NCI-H128 (cell line): ENCODE measurements around the gene ARHGEF16.

ENCODE experiments used
- DNase-seq: peaks from one replicate; lab custom pipeline; 2025; ENCODE audit not compliant: unreplicated experiment; lab: John Stamatoyannopoulos, UW

Gene ARHGEF16

DNA sequence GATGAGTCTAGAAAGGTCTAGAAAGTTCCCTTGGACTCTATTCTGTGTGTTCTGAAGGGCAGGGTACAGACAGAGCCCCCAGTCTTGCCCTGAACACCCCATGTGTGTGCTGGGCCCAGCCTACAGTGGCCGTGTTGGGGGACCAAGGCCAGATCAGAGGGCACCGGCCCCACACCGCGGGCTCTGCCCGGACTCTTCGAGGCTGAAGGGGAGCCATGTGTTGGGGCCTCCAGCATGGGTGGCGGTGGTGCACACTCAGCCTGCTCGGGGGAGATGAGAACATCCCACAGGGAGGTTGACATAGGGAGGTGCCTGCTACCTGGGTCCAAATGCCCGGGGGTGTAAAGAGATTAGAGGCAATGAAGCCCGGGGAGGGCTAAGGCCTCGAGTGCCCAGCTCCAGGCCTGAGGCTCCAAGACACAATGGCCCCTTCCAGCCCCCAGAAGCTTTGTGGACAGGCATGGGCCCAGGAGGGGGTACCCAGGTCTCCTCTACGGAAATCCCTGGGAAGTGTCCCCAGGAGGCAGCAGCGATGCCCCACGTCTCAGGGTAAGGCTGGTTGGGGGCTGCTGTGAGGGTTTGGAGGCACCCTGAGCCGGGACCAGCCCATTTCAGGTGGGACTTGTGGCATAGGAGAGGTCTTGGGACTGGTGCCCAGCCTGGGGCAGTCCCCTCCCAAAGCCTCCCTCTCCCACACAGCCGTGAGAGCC lies 12.1 kb downstream of the ARHGEF16 start:
- no peak for DNase-seq

- no peak for DNase-seq
Measured at GRCh38 chr1:3467096-3468036, 12.9 kb downstream of the ARHGEF16 start.

GRCh38 chr1:3468236-3469103 lies 14.0 kb downstream of the ARHGEF16 start:
- no peak for DNase-seq

DNA sequence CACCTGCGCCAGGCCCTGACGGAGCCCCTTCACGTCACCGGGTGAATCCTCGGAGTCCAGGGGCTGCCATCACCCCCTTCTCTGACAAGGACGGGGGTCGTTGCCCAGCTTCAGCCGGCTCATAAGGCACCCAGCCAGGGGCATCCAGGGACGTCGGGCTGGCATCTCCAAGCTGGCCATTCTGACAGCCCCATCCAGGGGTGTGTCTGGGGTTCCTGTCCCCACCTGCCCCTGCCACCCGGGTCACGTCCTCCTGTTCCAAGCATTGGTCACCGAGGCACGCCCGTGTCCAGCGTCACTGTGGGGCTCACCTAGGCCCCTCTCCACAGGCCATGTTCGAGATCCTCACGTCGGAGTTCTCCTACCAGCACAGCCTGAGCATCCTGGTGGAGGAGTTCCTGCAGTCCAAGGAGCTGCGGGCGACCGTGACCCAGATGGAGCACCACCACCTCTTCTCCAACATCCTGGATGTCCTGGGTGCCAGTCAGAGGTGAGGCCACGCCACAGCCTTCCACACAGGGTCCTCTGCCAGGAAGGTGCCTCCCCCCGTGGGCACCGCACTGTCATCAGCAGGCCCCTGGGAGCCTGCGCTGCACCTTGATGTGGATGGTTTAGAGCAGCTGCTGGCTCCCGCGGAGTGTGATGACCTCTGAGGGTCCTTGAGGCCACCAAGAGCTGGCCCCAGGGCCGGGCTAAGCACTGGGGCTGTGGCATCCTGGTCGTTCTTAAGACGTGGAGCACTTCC lies 14.8 kb downstream of the ARHGEF16 start:
- DNase-seq, result no peak

GRCh38 chr1:3469849-3470649 lies 15.6 kb downstream of the ARHGEF16 start:
- DNase-seq, result no peak

GRCh38 chr1:3470650-3471355 lies 16.3 kb downstream of the ARHGEF16 start:
- DNase-seq, result no peak

- DNase-seq, result no peak
Measured at GRCh38 chr1:3471356-3472087, 17.1 kb downstream of the ARHGEF16 start.

GRCh38 chr1:3472088-3472850 lies 17.8 kb downstream of the ARHGEF16 start:
- DNase-seq, result no peak

DNA sequence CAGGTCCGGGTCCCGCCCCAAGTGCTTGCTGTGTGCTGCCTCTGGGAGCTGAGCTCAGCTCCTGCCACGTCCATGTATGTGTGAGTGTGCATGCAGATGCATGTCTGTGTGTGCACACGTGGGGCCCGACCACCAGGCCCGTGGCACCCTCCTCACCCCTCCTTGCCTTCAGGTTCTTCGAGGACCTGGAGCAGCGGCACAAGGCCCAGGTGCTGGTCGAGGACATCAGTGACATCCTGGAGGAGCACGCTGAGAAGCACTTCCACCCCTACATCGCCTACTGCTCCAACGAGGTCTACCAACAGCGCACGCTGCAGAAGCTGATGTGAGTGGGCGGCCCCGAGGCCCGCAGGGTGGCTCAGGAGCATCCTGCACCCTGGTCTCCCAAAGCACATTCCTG lies 18.4 kb downstream of the ARHGEF16 start:
- DNase-seq, result no peak

DNA sequence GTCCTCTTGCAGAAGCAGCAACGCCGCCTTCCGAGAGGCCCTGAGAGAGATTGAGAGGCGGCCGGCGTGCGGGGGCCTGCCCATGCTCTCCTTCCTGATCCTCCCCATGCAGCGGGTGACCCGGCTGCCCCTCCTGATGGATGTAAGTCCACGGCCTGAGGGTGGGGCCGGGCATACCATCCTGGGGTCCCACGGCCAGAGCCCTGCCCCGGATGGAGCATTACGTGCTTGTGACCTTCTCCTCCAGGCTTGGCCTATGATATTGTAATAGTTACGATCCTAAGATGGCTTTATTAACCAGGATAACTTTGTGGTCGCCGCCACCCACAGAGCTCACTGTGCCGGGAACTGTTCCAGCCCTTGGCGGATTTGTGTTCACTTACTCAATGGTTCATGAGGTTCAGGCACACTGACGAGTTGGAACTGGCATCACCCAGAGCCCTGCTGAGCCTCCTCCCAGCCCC lies 18.9 kb downstream of the ARHGEF16 start:
- DNase-seq, result no peak

DNA sequence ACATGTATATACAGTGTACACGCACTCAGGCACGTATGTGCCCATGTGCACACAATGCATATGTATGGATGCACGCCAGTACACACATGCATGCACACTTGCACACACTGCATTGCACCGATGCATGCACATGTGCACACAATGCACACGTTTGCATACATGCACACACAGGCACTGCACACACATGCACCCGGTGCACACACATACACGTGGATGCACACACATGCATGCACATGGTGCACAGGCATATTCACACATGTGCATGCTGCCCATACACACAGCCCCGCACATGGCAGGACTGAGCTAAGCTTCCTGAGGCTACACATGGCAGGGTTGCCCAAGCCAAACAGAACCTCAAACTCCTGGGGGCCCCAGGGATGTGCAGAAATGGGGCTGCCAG lies 19.6 kb downstream of the ARHGEF16 start:
- no peak for DNase-seq

DNA sequence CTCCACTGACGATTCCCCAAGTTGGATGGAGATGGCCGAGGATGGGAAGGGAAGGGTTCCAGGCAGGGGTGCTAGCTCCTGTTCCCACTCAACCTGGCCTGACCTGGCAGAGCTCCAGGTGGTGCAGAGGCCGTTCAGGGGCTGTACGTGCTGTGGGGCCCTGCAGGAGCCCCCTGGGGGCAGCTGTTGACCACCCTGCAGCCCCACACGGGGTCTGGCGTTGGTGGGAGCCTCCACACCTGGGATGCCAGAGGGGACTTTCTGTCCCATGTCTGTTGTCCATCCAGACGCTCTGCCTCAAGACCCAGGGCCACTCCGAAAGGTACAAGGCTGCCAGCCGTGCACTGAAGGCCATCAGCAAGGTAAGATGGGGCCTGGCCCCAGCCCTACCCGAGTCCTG lies 20.0 kb downstream of the ARHGEF16 start:
- DNase-seq, result no peak

DNA sequence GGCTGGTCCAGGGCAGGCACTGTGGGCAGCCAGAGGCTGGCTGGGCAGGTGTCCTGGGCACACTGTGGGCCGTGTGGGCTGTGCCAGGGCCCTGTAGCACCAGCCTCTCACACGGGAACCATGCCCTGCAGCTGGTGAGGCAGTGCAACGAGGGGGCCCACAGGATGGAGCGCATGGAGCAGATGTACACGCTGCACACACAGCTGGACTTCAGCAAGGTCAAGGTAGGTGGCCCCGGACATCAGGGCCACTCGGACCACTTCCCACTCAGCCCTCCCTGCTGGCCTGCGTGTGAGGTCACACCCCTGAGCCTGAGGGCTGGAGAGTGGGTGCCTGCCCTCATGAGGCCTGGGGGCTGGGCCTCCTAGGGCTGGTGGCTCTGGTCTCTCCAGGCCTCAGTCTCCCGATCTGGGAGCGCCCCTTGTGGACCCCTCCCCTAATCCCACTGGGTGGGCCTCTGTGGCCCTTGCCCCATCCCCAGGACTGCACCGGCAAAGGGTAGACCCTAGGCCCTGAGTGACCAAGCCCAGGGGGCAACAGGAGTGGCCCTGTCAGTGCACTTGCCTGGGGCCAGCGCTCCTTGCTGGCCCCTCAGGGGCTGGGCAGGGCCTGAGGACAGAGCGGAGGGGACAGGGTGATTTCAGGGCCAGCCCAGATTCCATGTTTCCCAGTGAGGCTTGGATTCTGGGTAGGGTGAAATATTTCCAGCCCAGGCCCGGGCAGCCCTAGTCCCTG lies 21.5 kb downstream of the ARHGEF16 start:
- no peak for DNase-seq

GRCh38 chr1:3476666-3477065 lies 22.2 kb downstream of the ARHGEF16 start:
- no peak for DNase-seq

DNA sequence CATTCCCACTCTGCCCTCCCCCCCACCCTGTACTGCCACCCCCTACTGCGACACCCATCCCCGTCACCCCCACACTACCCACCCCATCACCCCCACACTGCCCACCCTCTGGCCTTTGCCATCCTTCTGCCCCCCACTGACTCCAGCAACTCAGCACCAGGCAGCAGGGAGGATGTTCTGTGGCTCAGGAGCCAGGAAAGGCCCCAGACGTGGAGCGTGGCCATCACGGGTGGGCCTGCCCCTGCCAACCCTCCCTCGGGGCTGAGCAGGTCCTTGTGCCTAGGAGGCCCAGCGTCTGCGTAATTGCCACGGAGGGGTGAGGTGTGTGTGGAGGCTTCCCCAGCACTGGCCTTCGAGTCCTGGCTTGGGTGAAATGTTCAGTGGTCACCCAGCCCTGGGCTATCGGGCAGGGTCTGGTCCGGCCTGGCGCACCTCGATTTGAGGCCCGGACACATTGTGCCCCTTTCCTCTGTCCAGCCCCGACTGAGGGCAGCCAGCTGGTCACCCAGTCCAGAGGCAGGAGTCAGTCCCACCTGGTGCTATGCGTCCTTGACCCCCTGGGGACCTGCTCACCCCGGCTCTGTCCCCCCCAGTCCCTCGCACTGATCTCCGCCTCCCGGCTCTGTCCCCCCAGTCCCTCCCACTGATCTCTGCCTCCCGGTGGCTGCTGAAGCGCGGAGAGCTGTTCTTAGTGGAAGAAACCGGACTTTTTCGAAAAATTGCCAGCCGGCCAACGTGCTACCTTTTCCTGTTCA lies 23.0 kb downstream of the ARHGEF16 start:
- DNase-seq, result no peak

DNA sequence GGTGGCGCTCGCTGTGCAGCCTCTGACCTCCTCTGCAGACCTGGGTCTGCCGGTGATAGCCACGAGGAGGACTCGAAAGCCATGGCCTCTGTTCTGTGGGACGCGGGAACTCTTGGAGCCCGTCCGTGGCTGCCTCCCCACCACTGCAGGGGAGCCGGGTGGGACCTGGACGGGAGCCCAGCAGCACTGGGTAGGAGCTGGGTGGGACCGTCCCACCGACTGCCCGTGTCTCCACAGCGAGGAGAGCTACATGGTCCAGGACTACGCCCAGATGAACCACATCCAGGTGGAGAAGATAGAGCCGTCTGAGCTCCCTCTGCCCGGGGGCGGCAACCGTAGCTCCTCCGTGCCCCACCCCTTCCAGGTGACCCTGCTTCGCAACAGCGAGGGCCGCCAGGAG lies 23.7 kb downstream of the ARHGEF16 start:
- no peak for DNase-seq
